HG03342 (cell line): ENCODE data around the gene LSM10.

ENCODE experiments used
- ATAC-seq: cut with Tn5 transposase; IDR thresholded peaks from one replicate; pipeline ENCODE4 v1.9.1; 2021; ENCODE audit warnings: mild to moderate bottlenecking, moderate library complexity; ENCODE audit not compliant: unreplicated experiment

LSM10 gene

DNA sequence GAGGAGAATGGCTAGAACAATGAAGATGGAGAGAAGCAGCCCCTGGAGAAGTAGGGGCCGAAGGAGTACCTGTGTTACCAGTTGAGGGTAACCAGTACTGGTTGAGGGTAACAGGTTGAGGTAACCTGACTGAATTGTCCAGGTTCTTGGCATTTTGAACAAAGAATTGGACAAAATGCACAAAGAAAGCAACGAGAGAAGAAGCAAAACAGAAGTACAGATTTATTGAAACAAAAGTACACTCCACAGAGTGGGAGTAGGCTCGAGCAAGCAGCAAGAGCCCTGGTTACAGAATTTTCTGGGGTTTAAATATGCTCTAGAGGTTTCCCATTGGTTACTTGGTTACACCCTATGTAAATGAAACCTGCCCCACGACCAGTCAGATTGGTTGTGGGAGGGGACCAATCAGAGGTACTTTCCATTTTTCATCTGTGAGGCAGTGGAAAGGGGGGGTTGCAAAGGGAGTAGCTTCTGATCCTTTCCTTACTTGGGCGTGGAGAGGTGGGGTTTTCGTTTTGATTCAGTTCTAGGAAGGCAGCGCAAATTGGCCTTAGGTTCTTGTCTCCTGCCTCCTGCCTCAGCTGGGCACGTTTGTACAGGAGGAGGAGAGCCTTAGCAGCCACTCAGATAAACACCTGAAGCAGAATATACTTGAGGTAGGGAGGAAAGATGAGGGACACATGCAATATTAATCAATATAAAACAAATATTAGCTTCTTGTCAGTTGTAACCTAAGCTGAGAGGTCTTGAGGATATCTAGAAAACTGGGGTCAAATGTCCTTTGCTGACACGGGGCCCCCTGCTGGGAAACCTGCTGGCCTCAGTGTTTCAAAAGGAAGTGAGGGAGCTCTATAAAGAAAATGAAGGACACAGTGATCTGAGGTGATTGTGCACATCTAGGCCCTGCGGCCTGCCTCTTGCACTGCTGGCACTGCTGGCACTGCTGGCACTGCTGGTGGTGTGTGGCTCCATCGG lies 14.3 kb upstream of the LSM10 start:
- no peak for ATAC-seq

DNA sequence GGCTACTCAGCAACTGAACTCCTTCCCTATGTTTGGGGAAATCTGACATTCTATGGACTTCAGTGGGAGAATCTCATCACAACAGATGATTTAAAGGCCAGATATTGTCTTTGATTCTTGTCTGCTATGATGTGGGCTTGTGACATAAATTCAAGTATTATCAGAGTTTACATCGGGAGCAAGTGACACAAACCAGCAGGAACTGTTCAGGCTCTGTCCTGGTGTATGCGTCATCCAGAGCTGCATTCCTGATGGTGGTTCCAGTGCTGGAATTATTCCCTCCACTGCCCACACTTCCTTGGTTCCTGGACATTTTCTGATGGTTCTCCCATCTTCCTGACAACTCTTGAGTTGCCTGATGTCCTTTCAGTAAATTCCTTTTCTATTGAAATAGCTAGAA lies 10.8 kb upstream of the LSM10 start:
- ATAC-seq: no peak

DNA sequence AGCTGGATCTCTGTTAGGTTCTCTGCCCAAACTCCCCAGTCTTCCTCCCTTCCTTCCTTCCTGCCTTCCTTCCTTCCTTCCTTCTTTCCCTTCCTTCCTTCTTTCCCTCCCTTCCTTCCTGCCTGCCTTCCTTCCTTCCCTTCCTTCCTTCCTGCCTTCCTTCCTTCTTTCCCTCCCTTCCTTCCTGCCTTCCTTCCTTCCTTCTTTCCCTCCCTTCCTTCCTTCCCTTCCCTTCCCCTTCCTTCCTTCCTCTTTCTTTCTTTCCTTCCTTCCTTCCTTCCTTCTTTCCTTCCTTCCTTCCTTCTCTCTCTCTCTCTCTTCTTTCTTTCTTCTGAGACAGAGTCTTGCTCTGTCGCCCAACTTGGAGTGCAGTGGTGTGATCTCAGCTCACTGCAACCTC lies 8.7 kb upstream of the LSM10 start:
- ATAC-seq: no peak

DNA sequence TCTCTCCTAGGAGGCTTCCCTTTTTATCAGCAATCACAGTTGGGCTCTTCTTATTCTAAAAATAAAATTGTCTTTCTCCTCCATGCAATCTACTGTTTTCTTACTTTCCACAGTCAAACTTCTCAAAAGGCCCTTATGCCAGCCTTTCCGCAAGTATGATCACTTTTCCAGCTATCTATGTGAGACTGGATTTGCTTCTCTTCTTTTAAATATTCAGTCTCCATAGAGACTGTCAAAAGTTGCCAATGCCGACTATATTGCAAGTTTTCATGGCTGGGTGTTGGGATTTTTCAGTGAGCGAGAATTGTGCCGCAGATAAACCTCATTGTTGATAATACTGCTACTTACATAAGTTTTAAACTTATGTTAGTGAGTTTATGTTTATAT lies 4.8 kb upstream of the LSM10 start:
- no peak for ATAC-seq

DNA sequence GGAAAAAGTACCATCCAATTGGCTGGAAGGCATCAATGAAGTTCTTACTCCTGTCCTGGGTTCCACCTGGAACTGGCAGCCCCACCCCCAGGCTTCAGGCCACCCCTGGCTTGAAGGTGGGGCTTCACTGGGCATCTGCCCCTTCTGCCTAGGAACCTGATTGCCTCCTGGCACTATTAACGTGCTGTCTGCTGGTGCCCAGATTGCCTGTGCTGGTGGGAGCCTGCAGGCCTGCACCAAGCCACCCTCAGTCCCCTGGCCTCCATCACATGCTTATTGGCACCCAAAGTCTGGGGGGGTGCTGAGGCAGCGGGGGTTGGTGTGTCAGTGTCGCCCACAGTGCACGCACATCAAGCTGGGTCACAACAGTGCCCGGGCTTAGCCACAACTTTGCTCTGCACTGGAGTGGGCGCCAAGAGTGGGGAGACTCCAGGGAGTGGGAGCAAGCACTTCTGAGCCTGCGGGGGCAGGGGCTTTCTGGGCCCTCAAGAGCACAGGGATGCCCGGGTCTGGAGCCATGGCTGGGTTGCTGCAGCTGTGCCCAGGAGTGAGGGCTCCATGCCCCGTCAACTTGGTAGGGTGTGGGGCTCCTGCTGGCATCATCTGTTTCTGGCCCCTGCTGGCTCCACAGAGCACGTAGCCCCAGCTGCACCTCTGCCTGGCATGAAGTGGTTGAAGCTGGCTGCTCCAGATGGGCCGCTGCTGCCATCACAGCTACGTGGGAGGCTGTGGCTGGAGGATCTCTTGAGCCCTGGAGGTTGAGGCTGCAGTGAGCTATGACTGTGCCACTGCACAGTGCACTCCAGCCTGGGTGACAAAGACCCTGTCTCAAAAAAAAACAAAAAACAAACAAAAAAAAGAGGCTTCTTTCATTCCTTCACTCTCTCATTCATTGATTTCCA lies 4.1 kb upstream of the LSM10 start:
- ATAC-seq: no peak

DNA sequence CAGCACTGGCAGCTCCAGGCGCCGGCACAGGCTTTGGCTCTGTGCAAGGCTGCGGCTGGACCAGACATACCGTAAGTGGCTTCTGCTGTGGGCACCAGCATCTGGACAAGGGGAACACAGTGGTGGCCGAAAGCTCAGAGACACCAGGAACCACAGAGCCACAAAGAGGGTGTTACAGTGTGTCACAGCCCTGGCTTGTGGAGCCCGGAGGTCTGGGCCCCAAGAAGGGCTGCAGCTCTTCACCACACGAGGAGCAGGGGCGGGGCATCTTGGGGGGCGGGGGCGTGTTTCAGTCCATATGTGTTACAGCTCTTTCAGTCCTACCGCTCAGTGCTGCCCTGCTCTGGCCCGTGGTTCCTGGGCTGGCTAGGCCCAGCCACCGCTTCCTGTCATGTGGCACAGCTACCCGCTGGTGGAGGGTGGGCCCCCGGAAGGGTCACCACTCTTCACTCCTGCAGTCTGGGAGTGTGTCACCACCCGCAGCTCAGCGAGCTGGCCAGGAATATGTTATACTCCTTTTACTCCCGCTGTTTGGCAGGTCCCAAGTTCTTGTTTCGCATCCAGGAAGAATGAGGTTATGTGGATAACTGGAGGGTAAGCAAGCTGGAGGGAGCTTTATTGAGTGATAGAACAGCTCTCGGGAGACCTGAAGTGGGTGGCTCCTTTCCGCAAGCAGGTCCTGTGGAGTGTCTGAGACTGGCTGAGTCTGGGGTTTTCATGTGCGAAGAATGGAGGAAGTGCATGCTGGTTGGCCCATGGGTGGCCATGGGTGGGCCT lies 3.3 kb upstream of the LSM10 start:
- ATAC-seq: no peak

DNA sequence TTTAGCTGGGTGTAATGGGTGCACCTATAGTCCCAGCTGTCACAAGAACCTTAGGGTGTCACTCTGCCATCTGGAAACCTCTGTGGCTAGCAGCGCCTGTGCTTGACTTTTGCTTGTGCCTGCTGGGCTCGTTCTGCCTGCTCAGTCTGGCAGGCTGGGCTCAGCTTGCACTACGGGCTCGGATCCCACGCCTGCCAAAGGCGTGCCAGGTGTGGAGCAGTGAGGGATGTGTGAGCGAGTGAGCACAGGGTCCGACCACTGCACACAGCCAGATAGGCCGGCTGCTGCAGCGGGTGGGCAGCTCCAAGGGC lies 2.8 kb upstream of the LSM10 start:
- no peak for ATAC-seq

DNA sequence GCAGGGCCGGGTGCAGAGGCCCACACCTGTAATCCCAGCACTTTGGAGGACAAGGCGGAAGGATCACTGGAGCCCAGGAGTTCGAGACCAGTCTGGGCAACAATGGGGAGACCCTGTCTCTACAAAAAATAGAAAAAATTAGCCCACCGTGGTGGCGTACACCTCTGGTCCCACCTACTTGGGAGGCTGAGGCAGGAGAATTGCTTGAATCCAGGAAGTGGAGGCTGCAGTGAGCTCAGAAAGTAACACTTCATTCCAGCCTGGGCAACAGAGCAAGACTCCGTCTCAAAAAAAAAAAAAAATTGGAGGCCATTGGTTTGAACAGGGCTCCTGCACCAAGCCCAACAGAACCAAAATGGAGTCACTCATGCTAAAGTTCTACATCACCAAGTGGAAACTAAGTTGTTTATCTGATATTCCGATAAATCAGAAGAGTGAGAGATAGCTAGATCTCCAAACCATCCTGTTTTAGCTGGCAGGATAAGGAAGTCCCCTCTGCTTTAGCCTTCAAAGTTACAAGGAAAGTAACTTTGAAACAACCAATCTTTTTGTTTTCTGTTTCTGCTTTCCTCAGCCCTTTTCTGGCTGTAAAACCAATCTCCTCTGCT lies 766 bp upstream of the LSM10 start:
- ATAC-seq: no peak

DNA sequence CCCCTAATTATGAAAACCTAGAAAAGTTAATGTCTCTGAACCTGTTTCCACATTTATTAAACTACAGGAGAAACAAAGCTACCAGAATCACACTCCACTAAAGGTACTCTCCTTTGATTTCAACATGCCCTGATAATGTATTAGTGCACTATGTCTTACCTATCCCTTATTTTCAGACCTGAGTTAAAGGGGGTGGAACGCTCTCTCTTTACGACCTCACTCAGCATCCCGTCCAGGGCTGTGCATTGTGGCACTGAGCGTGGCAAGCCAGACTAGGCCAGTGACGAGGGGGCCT lies 678 bp downstream of the LSM10 start:
- peak; percentile 36 for ATAC-seq

DNA sequence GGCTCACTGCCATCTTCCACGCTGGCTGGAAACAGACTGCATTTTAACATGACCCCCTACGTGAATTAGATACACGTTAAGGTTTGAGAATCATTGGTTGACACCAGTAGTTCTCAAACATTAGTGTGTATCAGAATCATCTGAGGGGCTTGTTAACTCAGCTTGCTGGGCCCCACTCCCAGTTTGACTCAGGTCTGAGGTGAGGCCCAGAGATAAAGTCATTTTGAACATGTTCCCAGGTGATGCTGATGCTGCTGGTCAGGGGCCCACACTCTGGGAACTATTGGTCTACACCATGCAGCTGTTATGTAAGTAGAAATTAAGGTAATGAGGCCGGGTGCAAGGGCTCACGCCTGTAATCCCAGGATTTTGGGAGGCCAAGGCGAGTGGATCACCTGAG lies 1.3 kb downstream of the LSM10 start:
- ATAC-seq: no peak

DNA sequence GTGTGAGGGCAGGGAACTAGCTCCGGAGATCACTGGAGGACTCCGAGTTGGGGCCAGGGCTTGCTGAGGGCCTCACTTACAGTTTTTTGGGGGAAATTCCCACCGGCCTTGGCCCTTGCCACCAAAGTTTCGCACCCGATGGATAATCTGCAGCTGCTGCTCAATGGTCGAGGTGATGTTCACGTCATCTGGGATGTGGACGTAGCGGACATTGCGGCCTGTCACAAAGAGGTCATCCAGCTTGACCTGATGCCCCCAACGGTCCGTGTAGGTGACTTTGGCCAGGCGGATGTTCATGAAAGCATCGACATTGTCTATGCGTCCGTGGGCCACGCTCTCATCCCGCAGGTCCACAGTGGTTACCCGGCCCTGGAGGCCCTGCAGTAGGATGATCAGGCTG lies 4.0 kb downstream of the LSM10 start:
- no peak for ATAC-seq

DNA sequence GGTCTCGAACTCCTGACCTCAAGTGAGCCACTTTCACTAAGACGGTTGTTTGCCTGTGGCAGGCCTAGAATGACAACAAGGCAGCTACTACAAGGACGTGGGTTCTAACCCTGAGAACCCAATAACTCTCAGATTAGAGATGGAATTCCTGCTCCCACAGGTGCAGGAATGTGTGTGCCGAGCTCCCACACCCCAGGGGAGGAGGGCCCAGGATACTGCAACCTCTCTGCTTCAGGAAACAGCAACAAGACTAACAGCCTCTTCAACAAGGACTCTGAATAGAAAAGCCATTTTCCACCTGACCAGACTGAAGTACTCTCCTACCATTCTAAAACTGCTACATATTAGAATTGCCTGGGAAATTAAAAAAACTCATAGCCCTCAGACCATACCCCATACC lies 4.9 kb downstream of the LSM10 start:
- ATAC-seq: no peak

DNA sequence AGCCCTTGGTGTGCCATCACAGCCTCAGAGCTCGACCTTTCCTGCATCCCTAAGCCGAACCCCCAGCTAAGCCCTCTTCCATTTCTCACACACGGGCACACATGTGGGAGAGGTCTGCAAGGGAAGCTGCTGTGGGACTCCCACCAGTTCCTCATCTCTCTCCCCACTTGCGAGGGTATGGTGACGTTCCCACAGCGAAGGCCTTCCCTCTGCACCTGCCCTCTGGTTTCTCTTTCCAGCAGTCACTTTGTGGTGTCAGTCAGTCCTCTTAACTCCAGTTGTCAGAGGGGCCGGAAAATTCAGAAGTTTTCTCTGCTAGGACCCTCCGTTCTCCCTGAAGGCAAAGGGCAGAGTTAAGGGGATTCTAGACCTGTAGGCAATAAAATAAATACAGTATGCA lies 6.4 kb downstream of the LSM10 start:
- ATAC-seq: no peak

DNA sequence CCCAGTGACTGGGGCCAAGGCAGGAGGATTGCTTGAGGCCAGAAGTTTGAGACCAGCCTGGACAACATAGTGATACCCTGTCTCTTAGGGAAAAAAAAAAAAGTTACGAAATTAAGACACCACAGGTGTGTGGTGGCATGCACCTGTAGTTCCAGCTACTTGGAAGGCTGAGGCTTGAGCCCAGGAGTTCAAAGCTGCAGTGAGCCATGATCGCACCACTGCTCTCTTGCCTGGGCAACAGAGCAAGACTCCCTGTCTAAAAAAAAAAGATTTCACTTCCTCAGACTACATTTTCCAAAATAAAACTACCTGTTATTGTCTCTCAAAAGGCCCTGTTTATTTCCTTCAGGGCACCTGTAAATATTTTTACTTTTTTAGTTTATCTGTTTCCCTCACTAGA lies 7.3 kb downstream of the LSM10 start:
- ATAC-seq: no peak

DNA sequence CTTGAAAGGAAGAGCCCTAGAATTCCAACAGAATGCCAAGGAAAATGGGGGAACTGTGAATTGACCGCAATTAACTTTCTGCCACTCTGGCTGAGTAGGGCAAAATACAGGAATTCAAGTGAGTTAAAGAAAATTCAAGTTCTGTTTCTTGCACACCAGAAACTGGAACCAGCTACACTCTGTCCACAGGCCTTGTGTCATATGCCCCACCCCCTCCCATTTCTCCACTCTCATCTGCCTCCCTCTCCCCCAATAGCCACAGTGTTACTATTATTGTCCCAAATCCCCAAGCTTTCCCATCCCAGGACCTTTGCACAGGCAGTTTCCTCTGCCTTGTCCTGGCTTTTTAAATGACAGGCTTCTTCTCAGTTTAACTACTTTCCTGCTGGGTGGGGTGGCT lies 7.7 kb downstream of the LSM10 start:
- no peak for ATAC-seq

DNA sequence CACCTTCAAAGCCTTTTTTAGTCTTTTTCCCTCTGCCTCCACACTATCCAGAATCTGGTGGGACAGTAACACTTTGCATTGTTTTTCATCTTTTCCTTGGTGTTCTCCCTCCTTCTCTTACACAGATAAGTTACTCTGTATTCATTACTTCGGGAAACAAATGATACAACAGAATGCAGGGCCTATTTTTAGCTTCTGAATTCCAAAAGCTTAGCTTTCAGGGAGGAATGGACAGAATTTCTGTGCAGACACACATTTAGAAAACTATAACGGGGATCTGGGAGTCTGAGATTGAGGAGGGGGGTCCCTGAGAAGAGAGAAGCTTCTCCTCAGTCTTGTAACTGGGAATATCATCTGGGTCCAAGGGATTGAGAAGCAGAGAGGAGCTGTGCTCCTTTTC lies 8.4 kb downstream of the LSM10 start:
- no peak for ATAC-seq

DNA sequence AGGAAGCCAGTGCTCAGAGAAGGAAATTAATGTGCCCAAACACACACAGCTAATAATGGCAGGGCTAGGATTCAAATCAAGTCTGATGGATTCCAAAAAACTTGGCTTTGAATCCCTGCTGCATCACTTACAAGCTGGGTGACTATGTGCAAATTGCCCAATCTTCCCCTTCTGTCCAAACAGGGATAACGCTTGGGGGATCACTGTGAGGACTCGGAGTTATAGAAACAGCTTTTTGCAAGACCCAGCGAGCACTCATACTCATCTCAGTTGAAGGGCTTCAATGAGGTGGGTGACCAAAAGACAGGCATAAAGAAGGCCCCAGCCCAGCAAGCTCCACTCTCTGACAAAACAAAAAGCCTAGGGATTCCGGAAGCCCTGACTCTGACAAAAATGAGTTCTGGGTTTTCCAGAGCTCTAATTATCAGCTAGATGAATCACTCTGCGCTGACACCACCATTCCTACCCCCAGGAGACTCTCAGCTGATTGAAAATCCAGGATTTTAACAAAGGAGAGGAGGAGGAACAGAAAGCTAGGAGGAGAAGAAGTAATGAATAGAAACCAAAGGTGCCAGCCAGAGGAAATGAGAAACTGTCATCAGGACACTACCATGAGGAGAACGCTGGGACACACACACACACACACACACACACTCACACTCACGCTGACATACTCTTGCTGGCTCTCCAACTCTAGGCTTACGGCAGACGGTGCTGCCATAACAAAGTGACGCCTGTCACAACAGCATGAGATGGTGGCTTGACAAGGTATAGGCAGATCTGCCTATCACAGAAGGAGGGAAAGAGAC lies 10.4 kb downstream of the LSM10 start:
- ATAC-seq: no peak

DNA sequence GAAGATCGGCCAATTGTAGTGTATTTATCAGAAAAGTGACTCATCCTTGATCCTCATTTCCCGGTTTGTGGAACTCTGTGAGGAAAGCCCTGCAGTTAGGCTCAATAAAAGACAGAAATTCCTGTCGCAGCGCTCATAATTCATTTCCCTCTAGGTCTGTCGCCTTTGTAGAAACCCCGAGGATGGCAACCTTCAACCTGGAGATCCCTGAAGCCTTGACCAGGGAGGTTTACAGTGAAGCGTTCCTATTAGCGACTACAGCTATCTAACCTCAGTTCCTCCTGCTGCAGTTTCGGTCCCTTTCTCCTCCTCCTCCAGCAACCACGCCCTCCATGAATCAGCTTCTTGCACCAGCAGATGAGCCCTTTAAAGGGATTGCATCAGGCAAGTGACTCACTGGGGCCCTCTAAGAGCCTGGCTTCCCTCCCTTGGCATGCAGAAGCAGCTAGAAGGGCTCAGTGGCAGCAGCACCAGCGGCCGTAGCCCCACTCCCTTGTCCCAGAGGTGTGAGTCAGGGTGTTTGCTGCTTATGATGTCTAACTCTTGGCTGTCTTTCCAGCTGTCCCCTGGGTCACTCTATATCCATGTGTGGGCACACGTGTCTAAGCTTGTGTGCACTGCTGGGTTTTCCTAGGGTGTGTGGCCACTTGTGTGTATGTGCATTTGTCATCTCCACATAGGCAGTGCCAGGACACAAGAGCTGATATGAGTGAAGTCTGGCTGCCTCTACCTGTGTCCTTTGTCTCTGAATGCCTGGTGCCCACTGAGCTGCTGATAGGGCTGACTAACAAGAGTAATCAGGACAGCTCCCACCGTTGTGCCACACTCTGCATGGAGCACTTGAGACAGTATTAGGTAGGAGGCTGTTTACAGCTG lies 11.2 kb downstream of the LSM10 start:
- peak; percentile 41 for ATAC-seq
